GM19467 (cell line): ENCODE data around the gene FER.
"Not testable (repeated sequence)": the region's sequence is repeated elsewhere in the genome, so short reads cannot be mapped to it uniquely, and the experiment has no call there.

Experiments used
- ATAC-seq: cut with Tn5 transposase; IDR thresholded peaks from one replicate; pipeline ENCODE4 v1.9.1; 2021; ENCODE audit warnings: mild to moderate bottlenecking, moderate library complexity; ENCODE audit not compliant: unreplicated experiment

Gene FER

GRCh38 chr5:108869066-108869465, 121.4 kb downstream of the FER start:
- no peak for ATAC-seq

GRCh38 chr5:108876451-108876850, 128.8 kb downstream of the FER start:
- no peak for ATAC-seq

GRCh38 chr5:108878756-108879155, 131.1 kb downstream of the FER start:
- ATAC-seq = no peak

- no peak for ATAC-seq
Measured at GRCh38 chr5:108881133-108881532, 133.4 kb downstream of the FER start.

GRCh38 chr5:108884736-108885135, 137.0 kb downstream of the FER start:
- no peak for ATAC-seq

GRCh38 chr5:108898257-108898656, 150.6 kb downstream of the FER start:
- ATAC-seq = no peak

GRCh38 chr5:108898707-108899106, 151.0 kb downstream of the FER start:
- ATAC-seq = no peak

GRCh38 chr5:108899244-108899643, 151.5 kb downstream of the FER start:
- ATAC-seq = not testable (repeated sequence)

GRCh38 chr5:108900668-108901067, 153.0 kb downstream of the FER start:
- no peak for ATAC-seq

GRCh38 chr5:108905805-108906204, 158.1 kb downstream of the FER start:
- ATAC-seq = no peak

- ATAC-seq = no peak
Measured at GRCh38 chr5:108910627-108911026, 162.9 kb downstream of the FER start.

GRCh38 chr5:108911055-108911454, 163.4 kb downstream of the FER start:
- ATAC-seq = peak; percentile 59

GRCh38 chr5:108917596-108917995, 169.9 kb downstream of the FER start:
- no peak for ATAC-seq

- no peak for ATAC-seq
Measured at GRCh38 chr5:108919591-108920326, 172.1 kb downstream of the FER start.

GRCh38 chr5:108924457-108924961, 176.8 kb downstream of the FER start:
- no peak for ATAC-seq

- no peak for ATAC-seq
Measured at GRCh38 chr5:108925073-108925472, 177.4 kb downstream of the FER start.

GRCh38 chr5:108930107-108930506, 182.4 kb downstream of the FER start:
- no peak for ATAC-seq

- no peak for ATAC-seq
Measured at GRCh38 chr5:108935611-108936010, 187.9 kb downstream of the FER start.

- no peak for ATAC-seq
Measured at GRCh38 chr5:108937221-108937620, 189.5 kb downstream of the FER start.

GRCh38 chr5:108940506-108940905, 192.8 kb downstream of the FER start:
- ATAC-seq = no peak

GRCh38 chr5:108941746-108942145, 194.0 kb downstream of the FER start:
- ATAC-seq = no peak

- no peak for ATAC-seq
Measured at GRCh38 chr5:108942701-108943100, 195.0 kb downstream of the FER start.

GRCh38 chr5:108945094-108945493, 197.4 kb downstream of the FER start:
- no peak for ATAC-seq
